RWPE2 (cell line): ENCODE data around the gene GPS1.

Source experiments
- ATAC-seq: fragments of 200-7000 bp; cut with Tn5 transposase; 3 replicates; pipeline ENCODE4 v1.9.1; 2021; ENCODE audit warnings: low read depth
- DNase-seq: peaks from one replicate; pipeline ENCODE4 v3.0.0-alpha.2; 2020; ENCODE audit warnings: low spot score
- H3K27ac ChIP-seq: fragments of 450-650 bp; 2 replicates; pipeline ENCODE4 v1.5.1; 2017; ENCODE audit warnings: mild to moderate bottlenecking; ENCODE audit not compliant: poor library complexity, severe bottlenecking
- H3K27me3 ChIP-seq: fragments of 250-450 bp; sonication (Bioruptor Pico); 2 replicates; pipeline ENCODE4 v1.5.1; 2021; ENCODE audit warnings: mild to moderate bottlenecking, moderate library complexity; ENCODE audit not compliant: insufficient read depth, poor library complexity, severe bottlenecking
- H3K36me3 ChIP-seq: fragments of 250-450 bp; sonication (Bioruptor Pico); 2 replicates; pipeline ENCODE4 v1.5.1; 2020; ENCODE audit warnings: low read depth, mild to moderate bottlenecking, moderate library complexity
- H3K4me1 ChIP-seq: fragments of 250-450 bp; sonication (Bioruptor Pico); 2 replicates; pipeline ENCODE4 v1.5.1; 2021; ENCODE audit warnings: mild to moderate bottlenecking, moderate library complexity; ENCODE audit not compliant: insufficient read depth, poor library complexity, severe bottlenecking
- H3K4me3 ChIP-seq: fragments of 250-450 bp; sonication (Bioruptor Pico); 2 replicates; pipeline ENCODE4 v1.5.1; 2021; ENCODE audit warnings: mild to moderate bottlenecking, moderate library complexity; ENCODE audit not compliant: severe bottlenecking
- H3K9me3 ChIP-seq: fragments of 250-450 bp; sonication (Bioruptor Pico); 2 replicates; pipeline ENCODE4 v1.5.1; 2021; ENCODE audit warnings: mild to moderate bottlenecking, moderate library complexity; ENCODE audit not compliant: severe bottlenecking
- CTCF ChIP-seq: fragments of 450-650 bp; IDR thresholded peaks from one replicate; pipeline ENCODE4 v1.5.1; 2017; ENCODE audit warnings: mild to moderate bottlenecking, moderate library complexity; ENCODE audit not compliant: poor library complexity, severe bottlenecking

The GPS1 gene

GRCh38 chr17:82104797-82105416, 53.2 kb downstream of the GPS1 start:
- H3K27me3 ChIP-seq = no peaks in the 10 kb centered on the region
- peak overlapping the region; percentile 68 for H3K27ac ChIP-seq
- H3K36me3 ChIP-seq = no peaks in the 10 kb centered on the region
- TF ChIP-seq CTCF = no peak
- no peak for ATAC-seq
- H3K4me1 ChIP-seq = peaks cover 36% of the 10 kb centered on the region
- no peak overlapping the region for H3K4me3 ChIP-seq
- H3K9me3 ChIP-seq = no peaks in the 10 kb centered on the region
- DNase-seq = no peak

- H3K4me1 ChIP-seq = peaks cover 37% of the 10 kb centered on the region
- no peak for DNase-seq
- no peak for TF ChIP-seq CTCF
- H3K4me3 ChIP-seq = no peak overlapping the region
- H3K27ac ChIP-seq = peak overlapping the region; percentile 68
- H3K36me3 ChIP-seq = no peaks in the 10 kb centered on the region
- H3K27me3 ChIP-seq = no peaks in the 10 kb centered on the region
- no peaks in the 10 kb centered on the region for H3K9me3 ChIP-seq
- ATAC-seq = no peak
These were observed 53.8 kb downstream of the GPS1 start for GRCh38 chr17:82105417-82105881.

- peak; percentile 38 for TF ChIP-seq CTCF
- Histone ChIP-seq H3K27me3 (no peaks in the 10 kb centered on the region), H3K4me1 (peaks cover 40% of the 10 kb centered on the region), H3K4me3 (peak overlapping the region; percentile 4), H3K27ac (peak overlapping the region; percentile 68), H3K9me3 (no peaks in the 10 kb centered on the region), H3K36me3 (no peaks in the 10 kb centered on the region)
- DNase-seq (no peak), ATAC-seq (peak; percentile 74)
These were observed 54.4 kb downstream of the GPS1 start for GRCh38 chr17:82105882-82106687.

- DNase-seq (no peak), ATAC-seq (no peak)
- Histone ChIP-seq H3K4me3 (no peak overlapping the region), H3K27ac (peak overlapping the region; percentile 68), H3K9me3 (no peaks in the 10 kb centered on the region), H3K27me3 (no peaks in the 10 kb centered on the region), H3K4me1 (peaks cover 40% of the 10 kb centered on the region), H3K36me3 (no peaks in the 10 kb centered on the region)
- TF ChIP-seq CTCF = no peak
These were observed 55.1 kb downstream of the GPS1 start for GRCh38 chr17:82106688-82107305.
